Progenitor cell of endocrine pancreas (in vitro differentiated cells): ENCODE measurements around the gene DNAH9. TPM values are rescaled to one million over a fixed set of nuclear protein-coding genes. Genes with fewer than 3 reads are reported as not detected.

Experiments used
- DNase-seq: peaks from one replicate; pipeline ENCODE4 v3.0.0; 2021; ENCODE audit warnings: low spot score; ENCODE audit not compliant: unreplicated experiment
- H3K27ac Mint-ChIP-seq: 2 replicates; pipeline ENCODE4 v1.8.0; 2021; ENCODE audit warnings: mild to moderate bottlenecking, moderate library complexity, mixed read lengths
- H3K27me3 Mint-ChIP-seq: 2 replicates; pipeline ENCODE4 v1.8.0; 2021; ENCODE audit warnings: mixed read lengths
- H3K36me3 Mint-ChIP-seq: 2 replicates; pipeline ENCODE4 v1.8.0; 2022; ENCODE audit warnings: mixed read lengths; ENCODE audit not compliant: insufficient read depth
- H3K4me1 Mint-ChIP-seq: 2 replicates; pipeline ENCODE4 v1.8.0; 2021; ENCODE audit warnings: low read depth, mixed read lengths
- H3K4me3 Mint-ChIP-seq: 2 replicates; pipeline ENCODE4 v1.8.0; 2021; ENCODE audit warnings: low read depth, mild to moderate bottlenecking, moderate library complexity, mixed read lengths
- H3K9me3 Mint-ChIP-seq: 2 replicates; pipeline ENCODE4 v1.8.0; 2021; ENCODE audit warnings: low read depth, mixed read lengths
- CTCF ChIP-seq: fragments of 200-600 bp; sonication (generic); IDR thresholded peaks from one replicate; pipeline ENCODE4 v1.5.0; 2021; ENCODE audit warnings: antibody characterized with exemption, mild to moderate bottlenecking; ENCODE audit not compliant: unreplicated experiment
- total RNA-seq: library from RNA; stranded (reverse); gene quantifications from 2 replicates; pipeline ENCODE4 v1.2.1, GENCODE V29; 2021

The DNAH9 gene
- total RNA-seq, 1 donor from 2014 or later, result 1.5 TPM

GRCh38 chr17:11578998-11579397, 19.3 kb upstream of the DNAH9 start:
- H3K4me1 Mint-ChIP-seq, result peaks cover 4% of the 10 kb centered on the region
- no peak overlapping the region for H3K27ac Mint-ChIP-seq
- H3K9me3 Mint-ChIP-seq, result no peaks in the 10 kb centered on the region
- no peak for TF ChIP-seq CTCF
- peaks cover under 1% of the 10 kb centered on the region for H3K27me3 Mint-ChIP-seq
- DNase-seq, result no peak
- H3K36me3 Mint-ChIP-seq, result no peaks in the 10 kb centered on the region
- no peak overlapping the region for H3K4me3 Mint-ChIP-seq

- Mint-ChIP-seq H3K9me3 (no peaks in the 10 kb centered on the region), H3K36me3 (no peaks in the 10 kb centered on the region), H3K27ac (no peak overlapping the region), H3K4me3 (no peak overlapping the region), H3K27me3 (peaks cover 3% of the 10 kb centered on the region), H3K4me1 (peaks cover 4% of the 10 kb centered on the region)
- no peak for TF ChIP-seq CTCF
- no peak for DNase-seq
Observed at GRCh38 chr17:11580677-11581076, 17.6 kb upstream of the DNAH9 start.

- H3K27me3 Mint-ChIP-seq, result peaks cover 5% of the 10 kb centered on the region
- no peaks in the 10 kb centered on the region for H3K9me3 Mint-ChIP-seq
Observed at GRCh38 chr17:11582217-11582616, 16.1 kb upstream of the DNAH9 start.

GRCh38 chr17:11583306-11583992, 14.8 kb upstream of the DNAH9 start:
- peaks cover 4% of the 10 kb centered on the region for H3K4me1 Mint-ChIP-seq
- no peak overlapping the region for H3K4me3 Mint-ChIP-seq
- H3K27me3 Mint-ChIP-seq, result peaks cover 5% of the 10 kb centered on the region
- TF ChIP-seq CTCF, result no peak
- DNase-seq, result no peak
- no peak overlapping the region for H3K27ac Mint-ChIP-seq
- H3K36me3 Mint-ChIP-seq, result no peaks in the 10 kb centered on the region
- H3K9me3 Mint-ChIP-seq, result no peaks in the 10 kb centered on the region

More at GRCh38 chr17:11582217-11582616, 16.1 kb upstream of the DNAH9 start:
- H3K36me3 Mint-ChIP-seq, result no peaks in the 10 kb centered on the region
- DNase-seq, result no peak
- peaks cover 4% of the 10 kb centered on the region for H3K4me1 Mint-ChIP-seq
- no peak overlapping the region for H3K27ac Mint-ChIP-seq
- no peak overlapping the region for H3K4me3 Mint-ChIP-seq
- no peak for TF ChIP-seq CTCF

- Mint-ChIP-seq H3K4me1 (peaks cover 17% of the 10 kb centered on the region), H3K4me3 (no peak overlapping the region), H3K27ac (no peak overlapping the region), H3K9me3 (no peaks in the 10 kb centered on the region), H3K36me3 (no peaks in the 10 kb centered on the region), H3K27me3 (peaks cover 2% of the 10 kb centered on the region)
- no peak for DNase-seq
- TF ChIP-seq CTCF, result no peak
Observed at GRCh38 chr17:11589716-11590115, 8.6 kb upstream of the DNAH9 start.
